GM10847 (cell line): ENCODE results near the gene GNA12.

ENCODE experiments used
- POLR2A ChIP-seq: IDR thresholded peaks from 2 replicates; pipeline ENCODE4 v1.6.1; 2011; ENCODE audit not compliant: insufficient read length; ENCODE audit errors: extremely low read depth

GNA12 gene

GRCh38 chr7:2795906-2796305, 48.2 kb downstream of the GNA12 start:
- no peak for TF ChIP-seq POLR2A

- TF ChIP-seq POLR2A, result no peak
Observed at GRCh38 chr7:2794836-2795636, 49.1 kb downstream of the GNA12 start.

GRCh38 chr7:2792856-2793487, 51.1 kb downstream of the GNA12 start:
- TF ChIP-seq POLR2A, result no peak

- TF ChIP-seq POLR2A, result no peak
Observed at GRCh38 chr7:2792235-2792634, 51.9 kb downstream of the GNA12 start.

- no peak for TF ChIP-seq POLR2A
Observed at GRCh38 chr7:2791390-2791789, 52.7 kb downstream of the GNA12 start.

GRCh38 chr7:2787251-2787951, 56.7 kb downstream of the GNA12 start:
- TF ChIP-seq POLR2A, result no peak

GRCh38 chr7:2786607-2787116, 57.4 kb downstream of the GNA12 start:
- TF ChIP-seq POLR2A, result no peak

- TF ChIP-seq POLR2A, result no peak
Observed at GRCh38 chr7:2785071-2785500, 59.0 kb downstream of the GNA12 start.

- no peak for TF ChIP-seq POLR2A
Observed at GRCh38 chr7:2782565-2782964, 61.5 kb downstream of the GNA12 start.

- no peak for TF ChIP-seq POLR2A
Observed at GRCh38 chr7:2782121-2782520, 62.0 kb downstream of the GNA12 start.

- TF ChIP-seq POLR2A, result no peak
Observed at GRCh38 chr7:2781636-2782035, 62.5 kb downstream of the GNA12 start.

- TF ChIP-seq POLR2A, result no peak
Observed at GRCh38 chr7:2779051-2779450, 65.1 kb downstream of the GNA12 start.

- no peak for TF ChIP-seq POLR2A
Observed at GRCh38 chr7:2777898-2778535, 66.1 kb downstream of the GNA12 start.

- TF ChIP-seq POLR2A, result no peak
Observed at GRCh38 chr7:2776401-2776800, 67.7 kb downstream of the GNA12 start.

GRCh38 chr7:2775785-2776184, 68.3 kb downstream of the GNA12 start:
- no peak for TF ChIP-seq POLR2A

GRCh38 chr7:2775376-2775775, 68.7 kb downstream of the GNA12 start:
- TF ChIP-seq POLR2A, result no peak

- TF ChIP-seq POLR2A, result no peak
Observed at GRCh38 chr7:2774935-2775334, 69.2 kb downstream of the GNA12 start.
